ENCODE data around the gene SLC7A4.

The SLC7A4 gene

DNA sequence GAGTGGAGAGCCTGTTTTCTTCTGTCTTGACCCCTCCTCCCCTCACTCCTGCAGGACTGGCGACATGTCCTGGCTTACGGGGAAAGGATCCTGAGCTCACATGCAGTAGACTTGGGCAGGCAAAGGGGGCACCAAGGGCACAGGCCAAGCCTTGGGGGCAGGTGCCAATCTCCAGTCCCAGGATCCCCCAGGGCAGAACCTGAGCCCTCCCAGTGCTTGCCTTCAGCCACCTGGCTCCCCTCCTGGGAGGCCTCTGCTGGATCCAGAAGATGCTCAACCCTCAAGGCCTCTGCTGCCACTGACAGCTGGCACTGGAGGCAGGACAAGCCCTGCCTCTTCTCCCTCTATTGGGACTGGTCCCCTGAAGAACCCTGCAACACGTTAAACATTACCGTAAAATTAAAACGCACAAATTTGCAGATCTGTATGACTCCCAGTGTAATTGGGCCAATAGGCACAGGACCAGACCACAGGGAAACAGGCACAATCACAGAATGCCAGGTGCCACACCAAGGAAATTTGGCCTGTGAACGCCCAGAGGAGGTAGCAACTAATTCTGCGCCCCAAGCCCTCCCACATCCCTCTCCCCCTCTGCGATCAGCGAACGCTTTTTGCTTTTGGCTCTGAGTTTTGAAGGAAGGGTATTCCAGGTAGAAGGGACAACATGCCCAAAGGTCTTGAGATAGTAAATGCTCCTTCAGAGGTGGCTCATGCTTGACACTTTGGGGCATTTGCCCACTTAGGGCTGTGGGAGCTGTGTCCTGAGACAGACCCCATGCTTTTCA, 51.2 kb downstream of the SLC7A4 start:
- no peak for DNase-seq

DNA sequence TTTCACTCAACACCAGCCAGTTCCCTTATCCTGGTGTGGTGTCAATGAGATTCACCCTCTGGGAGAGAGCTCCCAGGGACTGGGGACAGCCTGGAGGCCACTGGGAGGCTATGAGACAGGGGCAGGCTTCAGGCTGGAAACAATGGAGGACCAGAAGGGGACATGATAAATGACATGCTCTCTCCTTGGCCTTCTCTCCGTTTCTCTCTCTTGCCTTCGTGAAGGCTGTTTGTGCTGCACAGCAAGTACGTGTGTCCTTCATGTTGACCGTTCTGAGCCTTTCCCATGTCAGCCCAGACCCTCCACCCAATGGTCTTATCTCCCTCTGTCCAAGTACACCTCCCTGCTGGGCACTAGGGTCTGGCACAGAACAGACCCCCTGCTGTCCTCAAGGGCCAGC, 51.8 kb downstream of the SLC7A4 start:
- DNase-seq: no peak

DNA sequence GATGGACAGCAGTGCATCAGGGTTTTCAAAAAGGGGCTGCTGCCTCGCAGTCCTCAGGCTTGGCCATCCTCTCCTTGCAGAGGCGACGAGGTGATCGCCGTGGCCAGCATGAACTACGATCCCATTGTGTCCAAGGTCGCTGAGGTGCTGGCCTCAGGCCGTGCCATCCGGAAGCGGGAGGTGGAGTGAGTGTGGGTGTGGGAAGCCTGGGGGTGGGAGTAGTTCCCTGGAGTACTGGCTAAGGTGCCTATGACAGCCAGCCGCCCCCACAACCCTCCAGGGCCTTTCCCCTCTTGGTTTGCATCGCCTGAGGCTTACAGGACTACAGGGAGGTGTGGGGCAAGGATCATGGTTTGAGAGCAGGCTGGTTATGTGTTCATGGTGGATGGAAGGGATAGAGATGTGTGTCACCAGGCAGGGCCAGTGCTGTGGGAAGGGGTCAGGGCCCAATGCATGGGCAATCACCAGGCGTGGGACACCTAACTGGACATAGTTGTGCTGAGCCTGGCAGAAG, 52.4 kb downstream of the SLC7A4 start:
- DNase-seq: no peak

DNA sequence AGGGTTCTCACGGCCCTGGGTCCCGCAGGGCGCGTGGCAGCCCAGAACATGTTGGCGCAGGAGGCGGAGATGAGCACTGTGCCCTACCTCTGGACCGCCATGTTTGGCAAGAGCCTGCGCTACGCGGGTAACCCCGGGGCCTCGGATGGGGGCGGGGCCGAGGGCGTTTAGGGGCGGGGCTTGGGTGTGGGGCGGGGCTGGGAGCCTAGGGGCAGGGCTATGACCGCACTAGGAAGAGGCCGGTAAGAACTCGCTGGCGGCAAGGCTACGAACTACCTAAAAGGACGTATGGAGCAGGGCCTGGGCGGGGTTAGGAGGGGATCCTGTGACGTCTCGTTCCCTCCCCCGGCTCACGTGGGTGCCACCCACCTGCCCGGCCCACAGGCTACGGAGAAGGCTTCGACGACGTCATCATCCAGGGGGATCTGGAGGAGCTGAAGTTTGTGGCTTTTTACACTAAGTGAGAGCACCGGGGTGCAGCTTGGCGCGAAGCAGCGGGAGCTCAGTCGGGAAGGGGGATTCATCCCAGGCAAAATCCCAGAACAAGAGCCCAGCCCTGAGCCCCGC, 53.0 kb downstream of the SLC7A4 start:
- peak; percentile 84 for DNase-seq
